ENCODE data around the gene MASTL.

Gene MASTL

GRCh38 chr10:27155066-27155754 lies at the start of gene MASTL:
MASTL (plus strand) TSS chr10:27155352; CDS start chr10:27155427, 75 bp downstream.
- TF ChIP-seq ZFX (IDR thresholded peaks at IDR 0.05; ENCODE audit: borderline replicate concordance) = no peak
- TF ChIP-seq, protein P1, sequence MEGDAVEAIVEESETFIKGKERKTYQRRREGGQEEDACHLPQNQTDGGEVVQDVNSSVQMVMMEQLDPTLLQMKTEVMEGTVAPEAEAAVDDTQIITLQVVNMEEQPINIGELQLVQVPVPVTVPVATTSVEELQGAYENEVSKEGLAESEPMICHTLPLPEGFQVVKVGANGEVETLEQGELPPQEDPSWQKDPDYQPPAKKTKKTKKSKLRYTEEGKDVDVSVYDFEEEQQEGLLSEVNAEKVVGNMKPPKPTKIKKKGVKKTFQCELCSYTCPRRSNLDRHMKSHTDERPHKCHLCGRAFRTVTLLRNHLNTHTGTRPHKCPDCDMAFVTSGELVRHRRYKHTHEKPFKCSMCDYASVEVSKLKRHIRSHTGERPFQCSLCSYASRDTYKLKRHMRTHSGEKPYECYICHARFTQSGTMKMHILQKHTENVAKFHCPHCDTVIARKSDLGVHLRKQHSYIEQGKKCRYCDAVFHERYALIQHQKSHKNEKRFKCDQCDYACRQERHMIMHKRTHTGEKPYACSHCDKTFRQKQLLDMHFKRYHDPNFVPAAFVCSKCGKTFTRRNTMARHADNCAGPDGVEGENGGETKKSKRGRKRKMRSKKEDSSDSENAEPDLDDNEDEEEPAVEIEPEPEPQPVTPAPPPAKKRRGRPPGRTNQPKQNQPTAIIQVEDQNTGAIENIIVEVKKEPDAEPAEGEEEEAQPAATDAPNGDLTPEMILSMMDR (IDR thresholded peaks at IDR 0.05) = no peak
- peak within 1 kb of the TSS; percentile 96 for H3K27ac ChIP-seq

GRCh38 chr10:27108165-27108564 lies 47.0 kb upstream of the MASTL start:
- no peak overlapping the region for H3K27ac ChIP-seq
- TF ChIP-seq, protein P1 (IDR thresholded peaks at IDR 0.05) = no peak
- TF ChIP-seq ZFX (IDR thresholded peaks at IDR 0.05; ENCODE audit: borderline replicate concordance) = no peak

DNA sequence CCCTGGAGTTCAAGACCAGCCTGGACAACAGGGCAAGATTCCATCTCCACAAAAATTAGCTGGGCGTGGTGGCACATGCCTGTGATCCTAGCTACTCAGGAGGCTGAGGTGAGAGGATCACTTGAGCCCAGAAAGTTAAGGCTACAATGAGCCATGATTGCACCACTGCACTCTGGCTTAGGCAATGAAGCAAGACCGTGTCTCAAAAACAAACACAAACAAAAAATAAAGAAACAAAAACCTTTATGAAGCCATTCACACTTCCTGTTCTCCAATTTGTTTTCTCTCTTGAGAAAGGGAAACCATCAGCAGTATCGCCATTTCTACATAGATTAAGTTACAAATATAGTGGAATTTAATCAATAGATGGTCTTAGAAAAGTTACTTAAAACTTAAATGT lies 20.8 kb upstream of the MASTL start:
- no peak overlapping the region for H3K27ac ChIP-seq
- TF ChIP-seq, protein P1 (IDR thresholded peaks at IDR 0.05) = no peak
- TF ChIP-seq ZFX (IDR thresholded peaks at IDR 0.05; ENCODE audit: borderline replicate concordance) = no peak

- no peak for TF ChIP-seq ZFX (IDR thresholded peaks at IDR 0.05; ENCODE audit: borderline replicate concordance)
- TF ChIP-seq, protein P1 (IDR thresholded peaks at IDR 0.05) = no peak
- no peak overlapping the region for H3K27ac ChIP-seq
Observed at GRCh38 chr10:27138277-27138676, 16.9 kb upstream of the MASTL start.

- no peak overlapping the region for H3K27ac ChIP-seq
- TF ChIP-seq ZFX (IDR thresholded peaks at IDR 0.05; ENCODE audit: borderline replicate concordance) = no peak
- TF ChIP-seq, protein P1 (IDR thresholded peaks at IDR 0.05) = no peak
Observed at GRCh38 chr10:27143686-27144085, 11.5 kb upstream of the MASTL start.

DNA sequence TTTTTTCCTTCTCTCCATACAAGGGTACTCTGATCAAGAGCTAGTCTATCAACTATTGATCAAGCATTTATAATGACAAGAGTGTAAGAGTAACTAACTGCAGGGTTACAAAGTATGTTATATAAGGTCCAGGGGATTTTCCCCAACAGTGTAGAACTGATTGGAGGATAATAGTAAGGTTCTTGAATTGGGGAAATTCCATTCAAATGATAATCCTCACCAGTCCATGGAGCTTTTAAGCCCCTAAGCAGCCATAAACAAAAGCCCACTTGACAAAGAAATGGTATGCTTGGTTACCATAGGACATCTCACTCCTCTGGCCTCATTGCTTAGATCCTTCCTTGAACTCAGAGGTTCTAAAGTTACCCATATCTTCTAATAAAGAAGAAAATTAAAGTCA lies 9.2 kb upstream of the MASTL start:
- TF ChIP-seq ZFX (IDR thresholded peaks at IDR 0.05; ENCODE audit: borderline replicate concordance) = no peak
- TF ChIP-seq, protein P1 (IDR thresholded peaks at IDR 0.05) = no peak
- no peak overlapping the region for H3K27ac ChIP-seq

- no peak overlapping the region for H3K27ac ChIP-seq
- TF ChIP-seq, protein P1 (IDR thresholded peaks at IDR 0.05) = no peak
- TF ChIP-seq ZFX (IDR thresholded peaks at IDR 0.05; ENCODE audit: borderline replicate concordance) = no peak
Observed at GRCh38 chr10:27147701-27148100, 7.5 kb upstream of the MASTL start.
